ENCODE measurements around the gene FARSA. TPM values are rescaled to one million over a fixed set of nuclear protein-coding genes. Genes with fewer than 3 reads are reported as not detected.
"Not testable (repeated sequence)": the region's sequence is repeated elsewhere in the genome, so short reads cannot be mapped to it uniquely, and the experiment has no call there.

The FARSA gene
- total RNA-seq, 2 donors from 2014 or later, result 31.8 to 76.8 TPM

DNA sequence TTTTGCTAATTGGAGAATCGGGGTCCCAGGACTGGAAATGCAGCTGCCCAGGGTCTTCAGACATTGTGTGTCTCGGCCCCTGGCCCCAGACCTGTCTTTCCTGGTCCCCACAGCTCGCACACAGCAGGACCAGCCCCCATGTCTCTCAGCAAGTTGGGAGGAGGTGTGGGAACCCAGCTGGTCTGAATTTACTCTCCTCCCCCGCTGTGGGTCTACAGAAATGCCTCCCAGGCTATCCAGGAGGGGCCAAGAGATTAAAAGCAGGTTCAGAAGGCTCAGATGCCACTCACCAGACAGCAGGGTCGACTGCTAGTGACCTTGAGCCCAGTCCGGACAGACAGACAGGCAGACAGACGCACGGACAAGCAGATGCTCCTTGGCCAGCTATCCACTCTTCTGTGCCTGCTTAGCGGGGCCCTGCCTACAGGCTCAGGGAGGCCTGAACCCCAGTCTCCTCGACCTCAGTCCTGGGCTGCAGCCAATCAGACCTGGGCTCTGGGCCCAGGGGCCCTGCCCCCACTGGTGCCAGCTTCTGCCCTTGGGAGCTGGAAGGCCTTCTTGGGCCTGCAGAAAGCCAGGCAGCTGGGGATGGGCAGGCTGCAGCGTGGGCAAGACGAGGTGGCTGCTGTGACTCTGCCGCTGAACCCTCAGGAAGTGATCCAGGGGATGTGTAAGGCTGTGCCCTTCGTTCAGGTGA lies 35.9 kb upstream of the FARSA start, which contains the start of gene DAND5:
Gene DAND5, plus strand, starts transcription at position 285 of the 697 bp plus-strand sequence. Its CDS starts 85 bp downstream, at position 370.
- Histone ChIP-seq H3K27ac (peak within 1 kb of the TSS in 1 of 2 donors; percentile 3), H3K9me3 (no peaks in the 10 kb centered on the region), H3K36me3 (no peaks in the 10 kb centered on the region), H3K27me3 (replicated peaks; ENCODE audit: insufficient read depth) (no peaks in the 10 kb centered on the region), H3K4me3 (no peak within 1 kb of the TSS), H3K4me1 (ENCODE audit: control insufficient read depth in 1 of 2, low read depth in 2 of 2) (peaks cover 0 to 9% of the 10 kb centered on the region in 2 donors)
- ATAC-seq (ENCODE audit: insufficient number of reproducible peaks, low FRiP score, low read depth) (no peak), DNase-seq (ENCODE audit: low spot score) (no peak)
- TF ChIP-seq, protein P1, sequence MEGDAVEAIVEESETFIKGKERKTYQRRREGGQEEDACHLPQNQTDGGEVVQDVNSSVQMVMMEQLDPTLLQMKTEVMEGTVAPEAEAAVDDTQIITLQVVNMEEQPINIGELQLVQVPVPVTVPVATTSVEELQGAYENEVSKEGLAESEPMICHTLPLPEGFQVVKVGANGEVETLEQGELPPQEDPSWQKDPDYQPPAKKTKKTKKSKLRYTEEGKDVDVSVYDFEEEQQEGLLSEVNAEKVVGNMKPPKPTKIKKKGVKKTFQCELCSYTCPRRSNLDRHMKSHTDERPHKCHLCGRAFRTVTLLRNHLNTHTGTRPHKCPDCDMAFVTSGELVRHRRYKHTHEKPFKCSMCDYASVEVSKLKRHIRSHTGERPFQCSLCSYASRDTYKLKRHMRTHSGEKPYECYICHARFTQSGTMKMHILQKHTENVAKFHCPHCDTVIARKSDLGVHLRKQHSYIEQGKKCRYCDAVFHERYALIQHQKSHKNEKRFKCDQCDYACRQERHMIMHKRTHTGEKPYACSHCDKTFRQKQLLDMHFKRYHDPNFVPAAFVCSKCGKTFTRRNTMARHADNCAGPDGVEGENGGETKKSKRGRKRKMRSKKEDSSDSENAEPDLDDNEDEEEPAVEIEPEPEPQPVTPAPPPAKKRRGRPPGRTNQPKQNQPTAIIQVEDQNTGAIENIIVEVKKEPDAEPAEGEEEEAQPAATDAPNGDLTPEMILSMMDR (IDR thresholded peaks at IDR 0.05), result no peak

DNA sequence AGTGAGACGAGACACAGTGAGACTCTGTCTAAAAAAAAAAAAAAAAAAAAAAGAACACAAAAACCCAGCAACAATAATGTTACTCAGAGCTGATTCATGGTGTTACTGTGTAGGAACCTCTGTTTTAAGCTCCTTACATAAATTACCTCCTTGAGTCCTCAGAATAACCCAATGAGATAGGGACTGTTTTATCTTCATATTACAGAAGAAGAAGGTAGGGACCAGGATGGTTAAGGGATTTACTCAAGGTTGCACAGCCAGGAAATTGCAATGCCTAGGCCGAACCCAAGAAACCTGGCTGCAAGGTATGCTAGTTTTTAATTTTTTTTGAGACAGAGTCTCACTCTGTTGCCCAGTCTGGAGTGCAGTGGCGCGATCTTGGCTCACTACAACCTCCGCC lies 34.4 kb upstream of the FARSA start:
- DNase-seq (ENCODE audit: low spot score) (no peak), ATAC-seq (ENCODE audit: insufficient number of reproducible peaks, low FRiP score, low read depth) (no peak)
- no peaks in the 10 kb centered on the region for H3K27me3 ChIP-seq (replicated peaks; ENCODE audit: insufficient read depth)
- H3K4me1 ChIP-seq (ENCODE audit: control insufficient read depth in 1 of 2, low read depth in 2 of 2), result peaks cover 0 to 9% of the 10 kb centered on the region in 2 donors
- H3K27ac ChIP-seq, result no peak overlapping the region
- H3K4me3 ChIP-seq, result no peak overlapping the region
- no peaks in the 10 kb centered on the region for H3K9me3 ChIP-seq
- TF ChIP-seq, protein P1 (IDR thresholded peaks at IDR 0.05), result no peak
- H3K36me3 ChIP-seq, result no peaks in the 10 kb centered on the region

DNA sequence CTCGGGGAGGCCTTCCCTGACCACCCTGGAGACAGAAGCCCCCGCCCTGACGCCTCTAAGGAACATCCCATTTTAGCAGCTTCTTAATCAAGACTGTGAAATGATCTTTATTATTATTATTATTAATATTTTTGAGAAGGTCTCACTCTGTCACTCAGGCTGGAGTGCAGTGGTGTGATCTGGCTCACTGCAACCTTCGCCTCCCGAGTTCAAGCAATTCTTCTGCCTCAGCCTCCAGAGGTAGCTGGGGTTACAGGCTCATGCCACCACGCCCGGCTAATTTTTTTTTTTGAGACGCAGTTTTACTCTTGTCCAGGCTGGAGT lies 32.3 kb upstream of the FARSA start:
- no peak for DNase-seq (ENCODE audit: low spot score)

DNA sequence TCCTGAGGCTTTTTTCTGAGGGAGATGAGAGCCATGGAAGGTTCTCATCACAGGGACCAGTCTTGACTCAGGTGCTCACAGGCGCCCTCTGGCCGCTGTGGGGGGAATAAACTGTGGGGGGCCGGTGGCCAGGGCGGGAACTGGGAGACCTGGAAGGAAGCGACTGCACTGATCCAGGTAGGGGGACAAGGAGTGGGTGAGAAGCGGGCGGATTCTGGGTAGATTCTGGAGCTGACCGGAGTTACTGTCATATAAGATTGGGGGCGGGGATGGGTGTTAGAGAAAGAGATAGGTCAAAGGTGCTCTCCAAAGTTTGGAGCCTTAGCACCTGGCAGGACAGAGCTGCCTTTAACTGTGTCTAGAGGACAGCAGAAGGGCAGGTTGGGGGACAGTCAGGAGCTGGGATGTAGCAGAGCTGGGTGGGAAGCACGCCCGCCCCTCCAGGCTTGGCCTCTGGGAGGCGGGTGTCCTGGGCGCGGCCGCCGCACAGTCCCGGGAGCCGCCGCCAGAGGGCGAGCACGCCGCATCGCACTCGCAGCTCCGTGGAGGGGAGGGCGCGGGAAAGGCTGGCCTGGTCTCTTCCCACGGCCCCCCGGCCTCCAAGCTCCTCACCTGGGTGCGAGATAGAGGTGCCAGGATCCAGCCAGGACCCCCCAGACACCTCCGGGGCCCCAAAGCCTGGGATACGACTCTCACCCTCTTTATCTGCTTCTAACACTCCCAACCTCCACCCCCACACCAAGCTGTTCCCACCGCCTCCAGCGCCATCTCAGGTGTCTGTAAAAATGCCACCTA lies 31.7 kb upstream of the FARSA start:
- ATAC-seq (ENCODE audit: insufficient number of reproducible peaks, low FRiP score, low read depth) (peak; percentile 76), DNase-seq (ENCODE audit: low spot score) (peak; percentile 49)
- Histone ChIP-seq H3K27me3 (replicated peaks; ENCODE audit: insufficient read depth) (no peaks in the 10 kb centered on the region), H3K4me3 (peak overlapping the region; percentile 77), H3K36me3 (no peaks in the 10 kb centered on the region), H3K4me1 (ENCODE audit: control insufficient read depth in 1 of 2, low read depth in 2 of 2) (peaks cover 0 to 9% of the 10 kb centered on the region in 2 donors), H3K27ac (peak overlapping the region in 1 of 2 donors; percentile 38), H3K9me3 (no peaks in the 10 kb centered on the region)
- TF ChIP-seq, protein P1 (IDR thresholded peaks at IDR 0.05), result peak; percentile 97

More for the DNA sequence above, 32.3 kb upstream of the FARSA start:
- Histone ChIP-seq H3K4me1 (ENCODE audit: control insufficient read depth in 1 of 2, low read depth in 2 of 2) (peaks cover 0 to 9% of the 10 kb centered on the region in 2 donors), H3K27me3 (replicated peaks; ENCODE audit: insufficient read depth) (no peaks in the 10 kb centered on the region), H3K36me3 (no peaks in the 10 kb centered on the region), H3K9me3 (no peaks in the 10 kb centered on the region), H3K4me3 (peak overlapping the region; percentile 77), H3K27ac (peak overlapping the region in 1 of 2 donors; percentile 38)
- no peak for ATAC-seq (ENCODE audit: insufficient number of reproducible peaks, low FRiP score, low read depth)
- TF ChIP-seq, protein P1 (IDR thresholded peaks at IDR 0.05), result no peak

DNA sequence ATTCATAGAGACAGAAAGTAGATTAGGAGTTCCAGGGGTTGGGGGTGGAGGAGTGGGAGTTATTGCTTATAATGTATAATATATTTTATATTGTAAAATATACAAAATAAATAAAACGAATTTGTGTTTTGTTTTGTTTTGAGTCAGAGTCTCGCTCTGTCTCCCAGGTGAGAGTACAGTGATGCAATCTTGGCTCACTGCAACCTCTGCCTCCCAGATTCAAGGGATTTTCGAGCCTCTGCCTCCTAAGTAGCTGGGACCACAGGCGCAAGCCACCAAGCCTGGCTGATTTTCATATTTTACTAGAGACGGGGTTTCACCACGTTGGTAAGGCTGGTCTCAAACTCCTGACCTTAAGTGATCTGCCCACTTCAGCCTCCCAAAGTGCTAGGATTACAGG lies 26.0 kb upstream of the FARSA start:
- no peak for DNase-seq (ENCODE audit: low spot score)
- Histone ChIP-seq H3K4me3 (no peak overlapping the region), H3K27me3 (replicated peaks; ENCODE audit: insufficient read depth) (no peaks in the 10 kb centered on the region), H3K4me1 (ENCODE audit: control insufficient read depth in 1 of 2, low read depth in 2 of 2) (peaks cover 6 to 20% of the 10 kb centered on the region in 2 donors), H3K27ac (no peak overlapping the region), H3K36me3 (no peaks in the 10 kb centered on the region), H3K9me3 (no peaks in the 10 kb centered on the region)
- ATAC-seq (ENCODE audit: insufficient number of reproducible peaks, low FRiP score, low read depth), result no peak
- TF ChIP-seq, protein P1 (IDR thresholded peaks at IDR 0.05), result no peak

DNA sequence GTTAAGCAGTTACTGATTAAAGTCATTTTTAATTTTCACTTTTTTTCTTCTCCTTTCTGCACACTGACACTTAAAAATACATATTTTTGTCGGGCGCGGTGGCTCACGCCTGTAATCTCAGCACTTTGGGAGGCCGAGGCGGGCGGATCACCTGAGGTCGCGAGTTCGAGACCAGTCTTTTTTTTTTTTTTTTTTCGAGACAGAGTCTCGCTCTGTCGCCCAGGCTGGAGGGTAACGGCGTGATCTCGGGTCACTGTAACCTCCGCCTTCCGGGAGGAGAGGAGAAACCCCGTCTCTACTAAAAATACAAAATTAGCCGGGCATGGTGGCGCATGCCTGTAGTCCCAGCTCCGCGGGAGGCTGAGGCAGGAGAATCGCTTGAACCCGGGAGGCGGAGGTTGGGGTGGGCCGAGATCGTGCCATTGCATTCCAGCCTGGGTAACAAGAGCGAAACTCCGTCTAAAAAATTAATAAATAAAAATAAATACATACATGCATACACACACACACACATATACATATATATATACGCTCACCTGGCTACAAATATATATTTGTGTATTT lies 24.0 kb upstream of the FARSA start:
- not testable (repeated sequence) for DNase-seq (ENCODE audit: low spot score); H3K36me3 ChIP-seq; ATAC-seq (ENCODE audit: insufficient number of reproducible peaks, low FRiP score, low read depth); H3K27me3 ChIP-seq (replicated peaks; ENCODE audit: insufficient read depth); H3K9me3 ChIP-seq
- Histone ChIP-seq H3K27ac (peak overlapping the region; percentile 92 to 95), H3K4me1 (ENCODE audit: control insufficient read depth in 1 of 2, low read depth in 2 of 2) (peaks cover 15 to 38% of the 10 kb centered on the region in 2 donors), H3K4me3 (peak overlapping the region; percentile 96)
